HuH-7.5 (cell line): ENCODE results near the gene PRSS12.
A peak's percentile ranks its signal among the peaks of the same experiment; 100 is the strongest.
"Not testable (repeated sequence)": the region's sequence is repeated elsewhere in the genome, so short reads cannot be mapped to it uniquely, and the experiment has no call there.

Experiments used
- DNase-seq: peaks from one replicate; pipeline ENCODE4 v3.0.0; 2011; ENCODE audit warnings: low spot score

PRSS12 gene

DNA sequence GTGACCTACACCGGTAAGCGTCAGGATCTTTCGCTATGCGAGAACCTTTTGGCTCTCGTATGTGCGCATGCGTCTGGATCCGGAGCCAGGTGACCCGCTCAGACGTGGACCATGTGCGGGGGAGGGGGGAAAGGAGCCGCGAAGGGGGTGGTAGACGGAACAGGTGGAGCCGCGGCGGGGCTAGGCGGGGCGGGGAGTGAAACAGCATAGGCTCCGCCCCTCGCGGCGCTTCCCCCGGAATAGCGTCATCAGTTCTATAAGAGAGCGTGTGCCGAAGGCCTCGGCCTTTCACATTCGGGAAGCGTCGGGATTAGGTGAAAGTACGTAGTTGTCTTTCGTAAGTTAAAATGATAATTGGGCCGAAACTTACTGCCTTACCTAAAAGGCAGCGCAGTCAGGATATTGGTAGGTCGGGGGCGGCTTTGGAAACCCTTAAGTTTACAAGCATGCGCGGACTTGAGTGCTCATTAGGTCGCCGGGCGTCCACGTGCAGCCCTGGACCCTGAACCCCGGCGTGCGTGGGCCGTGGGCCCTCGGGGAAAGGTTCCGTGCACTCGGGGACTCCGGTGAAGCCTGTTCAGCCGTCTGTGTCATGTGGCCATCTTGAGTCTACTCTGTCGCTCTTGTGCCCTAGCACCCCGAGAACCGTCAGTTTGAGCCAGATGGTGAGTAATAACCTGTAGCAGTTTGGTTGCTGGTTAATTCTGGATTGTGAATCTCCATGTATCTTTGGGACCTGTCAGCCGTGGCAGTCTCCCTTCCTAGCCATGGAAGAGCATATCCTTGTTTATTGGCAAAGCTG is 74.1 kb downstream of the PRSS12 start:
- peak; percentile 58 for DNase-seq

DNA sequence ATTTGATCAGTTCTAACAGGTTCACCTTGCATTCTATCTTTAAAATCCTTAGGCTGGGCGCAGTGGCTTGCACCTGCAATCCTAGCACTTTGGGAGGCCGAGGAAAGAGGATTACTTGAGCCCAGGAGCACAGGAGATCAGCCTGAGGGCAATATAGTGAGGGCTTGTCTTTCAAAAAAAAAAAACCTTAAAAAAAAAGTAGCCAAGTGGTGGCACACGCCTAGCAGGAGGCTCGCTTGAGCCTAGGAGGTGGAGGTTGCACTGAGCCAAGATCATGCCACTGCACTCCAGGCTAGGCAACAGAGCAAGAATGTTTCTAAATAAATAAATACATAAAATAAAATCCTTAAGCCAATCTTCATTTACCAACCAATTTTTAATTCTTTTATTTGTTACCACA is 75.6 kb downstream of the PRSS12 start:
- DNase-seq = no peak

DNA sequence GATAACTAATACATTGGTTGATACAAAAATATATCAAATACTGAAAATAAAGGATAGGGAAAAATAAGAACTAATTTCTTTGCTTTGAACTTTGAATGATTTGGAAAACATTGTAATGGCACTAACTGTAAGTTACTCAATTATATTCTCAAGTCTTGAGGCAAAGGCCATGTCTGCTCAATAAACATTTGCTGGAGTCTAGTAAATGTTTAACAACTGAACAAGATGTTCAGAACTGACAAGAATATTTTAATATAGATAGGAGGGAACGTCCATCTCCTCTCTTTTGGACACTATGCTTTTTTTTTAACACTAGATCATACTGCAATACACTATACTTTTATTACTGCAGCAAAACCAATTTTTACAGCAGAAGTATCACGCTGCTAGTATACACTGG is 76.2 kb downstream of the PRSS12 start:
- no peak for DNase-seq

DNA sequence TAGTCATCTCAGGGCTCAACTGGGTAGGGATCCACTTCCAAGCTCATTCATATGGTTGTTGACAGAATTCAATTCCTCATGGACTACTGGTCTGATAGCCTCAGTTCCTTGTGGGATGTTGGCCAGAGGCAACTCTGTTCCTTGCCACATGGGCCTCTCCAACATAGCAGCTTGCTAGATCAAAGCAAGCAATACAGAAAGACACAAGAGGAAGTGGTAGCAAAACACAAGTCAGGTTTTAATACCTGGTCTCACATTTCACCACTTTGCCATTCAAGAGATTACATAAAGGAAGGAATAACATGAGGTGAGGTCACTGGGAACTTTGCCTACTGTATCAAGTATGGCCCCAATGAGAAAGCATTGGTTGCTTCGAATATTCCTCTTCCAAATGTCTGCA is 79.2 kb downstream of the PRSS12 start:
- no peak for DNase-seq

DNA sequence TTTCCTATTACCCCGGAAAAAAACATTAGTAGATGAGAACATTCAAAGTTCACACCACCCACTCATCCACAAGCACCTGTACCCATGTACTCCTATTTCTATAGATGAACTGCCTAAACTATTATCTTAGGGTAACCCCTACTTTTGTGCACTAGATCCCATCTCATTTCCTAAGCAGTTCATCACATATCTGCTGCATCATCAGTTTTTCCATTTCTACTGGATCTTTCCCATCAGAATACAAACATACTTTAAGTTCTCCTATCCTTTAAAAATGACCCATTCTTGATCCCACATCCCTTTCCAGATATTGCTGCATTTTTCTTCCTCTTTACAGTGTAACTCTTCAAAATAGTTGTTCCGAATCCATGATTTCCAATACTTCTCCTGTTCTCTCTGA is 81.0 kb downstream of the PRSS12 start:
- DNase-seq = no peak

DNA sequence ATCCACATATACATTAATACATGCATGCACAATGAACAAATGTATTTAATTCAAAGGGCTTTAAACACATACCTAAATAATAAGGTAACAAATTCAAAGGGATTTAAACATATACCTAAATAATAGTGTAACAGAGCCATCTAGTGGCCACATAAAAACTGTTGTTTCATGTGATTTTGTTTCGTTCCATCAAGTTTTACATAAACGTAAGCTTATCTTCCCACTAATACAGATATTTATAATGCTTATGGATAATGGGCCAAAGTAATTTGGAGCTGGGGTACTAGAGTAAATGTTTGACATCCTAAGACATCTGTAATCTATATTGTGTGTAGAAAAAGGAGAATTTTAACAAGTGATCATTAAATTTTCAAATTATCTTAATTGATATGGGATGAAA is 82.3 kb downstream of the PRSS12 start:
- no peak for DNase-seq

DNA sequence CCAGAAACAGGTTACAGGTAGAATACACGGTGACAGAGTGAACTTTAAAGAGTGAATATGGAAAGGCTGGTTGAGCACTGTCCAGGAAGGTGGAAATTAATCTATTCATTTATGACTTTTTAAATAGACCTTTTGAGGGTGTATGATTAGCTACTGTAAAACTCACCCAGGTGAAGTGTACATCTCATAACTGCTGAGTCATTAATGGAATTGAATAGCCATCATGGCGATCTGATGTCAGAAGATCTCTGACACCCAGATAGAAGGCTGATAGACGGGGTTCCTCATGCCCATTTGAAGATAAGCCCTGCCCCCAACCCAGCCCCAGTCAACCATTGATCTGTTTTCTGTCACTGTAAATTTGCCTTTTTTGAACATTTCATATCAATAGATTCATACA is 84.0 kb downstream of the PRSS12 start:
- DNase-seq = no peak

DNA sequence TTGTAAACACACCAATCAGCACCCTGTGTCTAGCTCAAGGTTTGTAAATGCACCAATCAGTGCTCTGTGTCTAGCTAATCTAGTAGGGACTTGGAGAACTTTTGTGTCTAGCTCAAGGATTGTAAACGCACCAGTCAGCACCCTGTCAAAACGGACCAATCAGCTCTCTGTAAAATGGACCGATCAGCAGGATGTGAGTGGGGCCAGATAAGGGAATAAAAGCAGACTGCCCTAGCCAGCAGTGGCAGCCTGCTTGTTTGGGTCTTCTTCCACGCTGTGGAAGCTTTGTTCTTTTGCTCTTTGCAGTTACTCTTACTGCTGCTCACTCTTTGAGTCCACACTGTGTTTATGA is 86.7 kb downstream of the PRSS12 start:
- not testable (repeated sequence) for DNase-seq

DNA sequence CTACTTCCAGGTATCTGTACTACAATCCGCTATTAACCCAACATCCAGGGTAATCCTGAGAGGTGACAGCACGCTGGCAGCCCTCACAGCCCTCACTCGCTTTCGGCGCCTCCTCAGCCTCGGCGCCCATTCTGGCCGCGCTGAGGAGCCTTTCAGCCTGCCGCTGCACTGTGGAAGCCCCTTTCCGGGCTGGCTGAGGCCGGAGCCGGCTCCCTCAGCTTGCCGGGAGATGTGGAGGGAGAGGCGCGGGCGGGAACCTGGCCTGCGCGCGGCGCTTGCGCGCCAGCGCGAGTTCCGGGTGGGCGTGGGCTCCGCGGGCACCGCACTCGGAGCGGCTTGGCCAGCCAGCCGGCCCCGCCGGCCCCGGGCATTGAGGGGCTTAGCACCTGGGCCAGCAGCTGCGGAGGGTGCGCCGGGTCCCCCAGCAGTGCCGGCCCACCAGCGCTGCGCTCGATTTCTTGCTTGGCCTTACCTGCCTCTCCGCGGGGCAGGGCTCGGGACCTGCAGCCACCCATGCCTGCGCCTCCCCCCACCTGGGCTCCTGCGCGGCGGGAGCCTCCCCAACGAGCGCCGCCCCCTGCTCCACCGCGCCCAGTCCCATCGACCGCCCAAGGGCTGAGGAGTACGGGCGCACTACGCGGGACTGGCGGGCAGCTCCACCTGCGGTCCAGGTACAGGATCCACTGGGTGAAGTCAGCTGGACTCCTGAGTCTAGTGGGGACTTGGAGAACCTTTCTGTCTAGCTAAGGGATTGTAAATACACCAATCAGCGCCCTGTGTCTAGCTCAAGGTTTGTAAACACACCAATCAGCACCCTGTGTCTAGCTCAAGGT is 87.3 kb downstream of the PRSS12 start:
- no peak for DNase-seq

DNA sequence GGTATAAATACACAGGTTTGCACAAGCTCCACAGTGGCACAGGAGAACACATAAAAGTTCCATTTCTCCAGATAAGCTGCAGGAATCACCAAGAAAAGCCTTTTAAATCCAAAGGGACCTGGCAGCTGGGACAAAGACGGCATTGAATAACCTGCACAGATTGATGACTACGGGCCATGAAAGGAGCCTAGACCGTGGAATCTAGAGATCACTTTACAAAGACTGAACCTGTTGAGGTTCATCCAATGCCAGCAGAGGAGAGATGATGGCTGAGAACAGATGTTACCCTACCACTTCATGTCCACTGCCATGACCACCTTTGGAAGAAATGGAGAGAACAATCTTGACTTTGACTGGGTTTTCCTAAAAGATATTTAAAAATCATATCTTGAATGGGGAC is 88.7 kb downstream of the PRSS12 start:
- DNase-seq = no peak

DNA sequence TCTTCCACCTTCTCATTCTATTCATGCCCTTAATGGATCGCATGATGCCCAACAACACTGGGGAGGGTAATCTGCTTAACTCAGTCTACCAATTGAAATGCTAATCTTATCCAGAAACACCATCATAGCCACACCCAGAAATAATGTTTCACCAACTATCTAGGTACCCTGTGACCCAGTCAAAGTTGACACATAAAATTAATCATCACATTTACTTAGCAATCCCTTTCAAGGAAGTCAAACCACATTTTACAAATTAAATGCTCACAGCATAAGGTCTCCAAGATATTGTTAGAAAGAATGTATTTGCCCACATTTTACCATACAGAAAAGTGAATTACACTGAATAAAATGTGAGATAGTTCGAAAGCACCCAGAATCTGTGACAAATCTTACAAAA is 92.5 kb downstream of the PRSS12 start:
- DNase-seq = no peak

DNA sequence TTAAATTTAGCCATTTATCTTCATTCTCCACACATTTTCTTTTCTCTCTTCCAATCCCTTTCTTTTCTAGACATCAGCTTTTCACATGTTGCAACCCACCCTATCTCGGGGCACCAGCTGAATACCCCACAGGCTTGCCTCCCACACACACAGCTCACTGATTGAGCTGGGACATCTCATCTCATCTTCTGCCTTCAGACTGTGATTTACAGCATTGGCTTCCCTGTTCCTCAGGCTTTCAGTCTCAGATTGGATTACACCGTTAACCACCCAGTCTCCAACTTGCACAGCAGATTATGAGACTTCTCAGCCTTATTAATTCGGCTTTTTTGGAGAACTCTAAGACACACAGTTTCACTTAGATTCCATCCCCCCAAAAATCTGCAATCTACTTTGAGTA is 93.7 kb downstream of the PRSS12 start:
- DNase-seq = no peak

DNA sequence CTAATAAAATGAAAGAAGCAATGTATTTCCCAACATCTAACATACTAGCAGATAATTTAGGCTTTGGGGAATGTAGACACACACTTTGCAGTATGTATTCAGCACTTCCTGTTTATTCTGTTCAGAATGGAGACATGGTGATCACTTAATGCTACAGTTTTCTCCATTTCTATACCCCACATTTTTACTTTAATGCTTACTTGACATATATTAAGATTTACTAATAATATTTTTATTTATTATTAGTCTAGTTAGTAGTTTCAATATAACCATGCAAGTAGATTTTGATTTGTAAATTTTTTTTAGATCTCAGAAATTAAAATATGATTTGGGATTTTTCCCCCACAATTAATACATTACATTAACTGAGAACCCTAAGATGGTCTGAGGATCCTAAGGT is 98.4 kb downstream of the PRSS12 start:
- no peak for DNase-seq

DNA sequence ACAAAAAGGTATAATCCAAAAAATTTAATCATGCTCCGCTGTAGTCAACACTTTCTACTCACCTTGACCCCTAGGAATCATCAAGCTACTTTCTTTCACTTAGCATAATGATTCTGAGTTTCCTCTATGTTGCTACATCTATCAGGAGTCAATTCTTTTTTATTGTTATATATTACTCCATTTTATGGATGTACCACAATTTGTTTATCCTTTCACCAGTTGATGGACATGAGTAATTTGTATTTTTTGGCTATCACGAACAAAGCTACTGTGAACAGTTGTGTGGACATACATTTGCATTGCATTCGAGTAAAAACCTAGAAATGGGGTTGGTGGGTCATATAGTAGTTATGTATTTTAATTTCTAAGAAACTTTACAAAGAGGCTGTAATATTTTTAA is 102.9 kb downstream of the PRSS12 start:
- no peak for DNase-seq

DNA sequence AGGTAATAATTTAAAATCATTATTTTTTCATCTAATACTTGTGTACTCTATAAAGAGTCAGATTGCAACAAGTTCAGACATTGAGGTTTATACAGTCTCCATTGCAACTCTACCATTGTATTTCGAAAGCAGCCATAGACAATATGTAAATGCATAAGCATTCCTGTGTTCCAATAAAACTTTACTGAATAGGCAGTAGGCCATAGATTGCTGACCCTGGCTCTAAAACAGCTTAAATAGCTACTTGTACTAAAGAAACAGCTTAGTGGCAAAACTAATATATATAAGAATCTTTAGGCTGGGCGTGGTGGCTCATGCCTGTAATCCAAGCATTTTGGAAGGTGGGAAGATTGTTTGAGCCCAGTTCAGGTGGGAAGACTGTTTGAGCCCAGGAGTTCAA is 115.3 kb downstream of the PRSS12 start:
- no peak for DNase-seq

DNA sequence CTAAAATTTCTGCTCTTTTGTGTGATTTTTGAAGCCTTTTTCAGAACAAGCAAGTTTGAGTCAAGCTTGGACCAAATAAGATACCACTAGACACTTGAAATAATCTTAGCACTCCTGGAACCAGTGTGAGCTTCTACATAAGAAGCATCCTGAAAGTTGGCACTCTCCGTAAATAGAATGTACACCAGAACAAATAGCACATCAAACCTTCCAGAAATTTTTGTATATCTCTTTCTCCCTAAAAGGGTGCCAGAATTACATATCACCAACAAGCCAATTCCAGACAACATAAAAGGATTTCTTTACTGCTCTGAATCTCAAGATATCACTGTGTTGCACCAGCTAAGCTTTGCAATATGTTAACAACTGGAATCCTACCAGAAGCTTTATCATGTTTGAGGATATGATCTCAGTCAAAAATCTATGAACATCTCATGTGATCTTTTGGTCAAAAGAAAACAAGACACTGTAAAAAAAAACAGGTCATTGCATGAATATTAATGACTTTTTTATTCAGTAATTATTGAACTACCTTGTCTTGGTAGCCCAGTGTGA is 117.2 kb downstream of the PRSS12 start:
- no peak for DNase-seq
